ENCODE data around the gene CGB8.
"Not testable (repeated sequence)": the region's sequence is repeated elsewhere in the genome, so short reads cannot be mapped to it uniquely, and the experiment has no call there.

- peak; percentile 16; the same call in 1 of the 2 replicates for TF ChIP-seq SPI1 (IDR thresholded peaks at IDR 0.05; ENCODE audit: borderline replicate concordance, low read depth)
- peak; percentile 49 for TF ChIP-seq CTCF (IDR thresholded peaks at IDR 0.05; ENCODE audit: insufficient read depth, low read length)
- not testable (repeated sequence) for TF ChIP-seq POLR2AphosphoS5 (IDR thresholded peaks at IDR 0.05; ENCODE audit: low read depth)
Measured at GRCh38 chr19:49036815-49037214, 12.1 kb downstream of the CGB8 start, which contains the start of gene CGB1.

All from HL-60 (cell line).